Rectal smooth muscle tissue (tissue), 1 donor: ENCODE measurements around the gene BCO1.

Source experiments
- H3K27ac ChIP-seq: one replicate; pipeline ENCODE4 v1.7.0; 2013; ENCODE audit warnings: low read depth, low read length, inconsistent platforms
- H3K27me3 ChIP-seq: one replicate; pipeline ENCODE4 v1.7.0; 2013; ENCODE audit warnings: low read length; ENCODE audit not compliant: control insufficient read depth, insufficient read depth
- H3K36me3 ChIP-seq: one replicate; pipeline ENCODE4 v1.7.0; 2013; ENCODE audit warnings: low read length; ENCODE audit not compliant: control insufficient read depth, insufficient read depth
- H3K4me1 ChIP-seq: one replicate; pipeline ENCODE4 v1.7.0; 2013; ENCODE audit warnings: low read length; ENCODE audit not compliant: control insufficient read depth, insufficient read depth
- H3K4me3 ChIP-seq: one replicate; pipeline ENCODE4 v1.7.0; 2013; ENCODE audit warnings: low read length
- H3K9ac ChIP-seq: one replicate; pipeline ENCODE4 v1.7.0; 2013; ENCODE audit warnings: low read length

Gene BCO1

DNA sequence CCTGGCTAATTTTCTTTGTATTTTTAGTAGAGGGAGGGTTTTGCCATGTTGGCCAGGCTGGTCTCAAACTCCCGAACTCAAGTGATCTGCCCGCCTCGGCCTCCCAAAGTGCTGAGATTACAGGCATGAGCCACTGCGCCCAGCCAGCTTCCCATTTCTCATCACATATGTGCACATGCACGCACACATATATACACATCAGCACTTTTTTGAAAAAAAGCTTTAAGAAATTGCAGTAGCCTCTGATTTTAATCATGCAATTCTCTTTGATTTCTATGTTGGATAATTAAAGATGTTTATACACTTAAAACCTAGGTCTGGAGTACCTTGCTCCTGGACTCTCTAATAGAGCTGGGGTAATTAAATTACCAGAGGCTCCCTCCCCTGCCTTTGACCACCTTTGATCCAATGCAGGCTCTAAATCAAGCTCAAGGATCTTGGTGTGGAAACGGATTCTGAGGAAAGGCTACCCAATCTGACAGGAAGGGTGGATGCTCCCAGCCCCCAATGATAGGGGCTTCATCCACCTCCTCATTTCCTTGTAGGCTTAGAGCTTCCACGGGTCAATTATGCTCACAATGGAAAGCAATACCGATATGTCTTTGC lies 46.6 kb downstream of the BCO1 start:
- no peak overlapping the region for H3K9ac ChIP-seq
- H3K27ac ChIP-seq, result no peak overlapping the region
- no peaks in the 10 kb centered on the region for H3K27me3 ChIP-seq
- H3K4me3 ChIP-seq, result no peak overlapping the region
- no peaks in the 10 kb centered on the region for H3K36me3 ChIP-seq
- H3K4me1 ChIP-seq, result no peaks in the 10 kb centered on the region

DNA sequence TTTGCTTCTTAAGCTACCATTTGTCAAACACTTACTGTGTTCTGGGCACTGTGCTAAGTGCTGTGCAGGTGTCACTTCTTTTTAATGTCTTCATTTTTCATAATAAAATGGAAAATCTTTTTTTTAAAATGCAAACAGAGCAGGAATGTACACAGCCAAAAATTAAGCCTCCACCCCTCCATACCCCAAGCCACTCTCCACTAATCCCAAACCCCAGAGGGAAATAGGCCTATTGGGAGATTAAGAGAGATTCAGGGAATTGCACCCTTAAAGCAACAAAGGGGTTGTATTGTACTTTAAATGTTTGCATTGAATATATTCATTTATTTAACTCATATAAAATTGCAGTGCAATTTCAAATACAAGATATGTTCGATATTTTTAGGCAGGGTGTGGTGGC lies 47.7 kb downstream of the BCO1 start:
- Histone ChIP-seq H3K4me1 (no peaks in the 10 kb centered on the region), H3K9ac (no peak overlapping the region), H3K27ac (no peak overlapping the region), H3K4me3 (no peak overlapping the region), H3K36me3 (no peaks in the 10 kb centered on the region), H3K27me3 (no peaks in the 10 kb centered on the region)

DNA sequence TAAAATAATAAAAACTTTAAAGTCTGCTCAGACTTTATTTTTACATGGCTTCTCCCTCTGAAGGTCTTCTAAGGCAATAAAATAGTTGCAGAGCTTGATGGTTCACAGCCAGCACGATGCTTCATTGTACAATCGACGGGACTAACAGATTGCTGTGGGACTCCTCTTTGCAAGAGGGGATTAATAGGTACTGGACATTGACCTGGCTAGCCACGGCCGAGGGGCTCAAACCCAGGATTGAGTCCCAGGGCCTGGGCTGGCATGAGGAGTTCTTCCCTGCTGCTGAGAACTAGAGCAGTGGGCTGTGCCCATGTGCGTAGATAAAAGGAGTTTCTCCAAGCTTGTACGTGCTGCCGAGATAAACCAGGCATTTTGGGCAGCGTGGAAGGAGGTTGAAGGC lies 52.6 kb downstream of the BCO1 start:
- no peak overlapping the region for H3K27ac ChIP-seq
- no peak overlapping the region for H3K4me3 ChIP-seq
- H3K4me1 ChIP-seq, result no peaks in the 10 kb centered on the region
- no peak overlapping the region for H3K9ac ChIP-seq
- H3K36me3 ChIP-seq, result no peaks in the 10 kb centered on the region
- H3K27me3 ChIP-seq, result no peaks in the 10 kb centered on the region

DNA sequence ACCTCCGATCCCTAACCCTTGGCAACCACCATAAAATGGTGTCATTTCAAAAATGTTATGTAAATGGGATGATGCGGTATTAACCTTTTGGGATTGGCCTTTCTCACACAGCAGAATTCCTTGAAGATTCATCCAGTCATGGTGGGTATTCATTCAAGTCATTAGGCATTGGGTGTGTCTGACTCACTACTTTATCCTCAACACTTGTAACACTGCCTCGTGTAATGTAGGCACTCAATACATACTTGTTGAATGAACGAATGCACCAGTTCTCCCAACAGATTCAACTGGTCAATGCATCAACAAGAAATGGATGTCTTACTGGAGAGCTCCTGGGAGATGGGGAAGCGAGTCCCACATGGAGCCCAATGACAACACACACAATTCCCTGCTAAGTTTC lies 54.4 kb downstream of the BCO1 start:
- Histone ChIP-seq H3K27ac (no peak overlapping the region), H3K9ac (no peak overlapping the region), H3K4me3 (no peak overlapping the region), H3K27me3 (no peaks in the 10 kb centered on the region), H3K4me1 (no peaks in the 10 kb centered on the region), H3K36me3 (no peaks in the 10 kb centered on the region)

DNA sequence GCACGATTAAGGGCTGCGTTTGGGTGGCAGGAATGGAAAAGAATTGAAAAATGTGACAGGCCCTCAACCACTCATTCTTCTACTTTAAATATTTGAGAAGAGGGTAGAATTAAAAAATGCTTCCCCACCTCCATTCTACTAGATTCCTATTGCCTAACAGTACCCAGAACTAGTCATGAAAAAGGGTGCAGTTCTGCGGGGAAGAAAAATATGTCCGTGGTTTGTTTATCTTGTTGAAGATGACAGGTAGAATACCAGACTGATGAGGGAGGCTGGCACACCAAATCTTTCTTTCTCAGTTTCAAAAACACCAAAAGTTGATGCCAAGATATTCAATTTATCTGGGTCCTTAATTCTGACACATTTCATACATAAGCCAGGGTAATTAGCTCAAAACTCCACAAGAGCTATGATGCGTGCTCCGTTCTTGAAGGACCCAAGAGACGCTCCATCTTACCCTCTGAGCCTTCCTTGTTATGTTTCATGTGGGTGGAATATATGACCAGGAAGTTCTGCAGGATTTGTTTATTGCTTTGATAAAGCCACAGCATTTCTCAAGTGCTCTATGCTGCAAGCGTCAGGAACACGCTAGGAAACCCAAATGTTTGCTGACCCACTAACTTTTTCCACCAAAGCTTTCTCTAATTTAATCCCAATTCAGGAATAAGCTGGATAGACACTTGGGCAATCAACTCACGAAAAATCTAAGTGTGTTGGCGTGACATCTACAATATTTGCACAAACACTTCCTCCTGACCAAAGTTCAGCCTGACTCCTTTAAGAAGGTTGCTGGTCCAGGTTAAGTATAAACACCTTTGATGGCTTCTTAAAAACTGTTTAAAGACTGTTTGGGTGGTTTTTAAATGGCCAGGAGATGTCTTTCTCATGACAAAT lies 55.7 kb downstream of the BCO1 start:
- no peak overlapping the region for H3K27ac ChIP-seq

DNA sequence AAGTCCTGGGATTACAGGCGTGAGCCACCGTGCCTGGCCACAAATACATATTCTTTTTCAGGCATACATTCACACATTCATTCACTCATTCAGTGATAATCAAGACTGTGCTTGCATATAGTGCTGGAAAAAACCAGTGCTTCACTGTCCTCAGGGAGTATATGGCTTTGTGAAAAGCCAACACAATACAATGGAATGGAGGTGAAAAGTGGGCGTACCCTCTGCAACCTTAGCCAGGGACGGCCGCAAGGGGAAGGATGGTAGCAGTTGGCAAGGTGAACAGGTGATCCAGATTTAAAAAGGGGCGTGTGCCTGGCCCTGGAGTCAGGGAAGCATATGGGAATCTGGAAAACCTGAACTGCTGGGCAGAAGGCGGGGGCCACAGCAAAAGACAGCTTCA lies 58.1 kb downstream of the BCO1 start:
- Histone ChIP-seq H3K36me3 (no peaks in the 10 kb centered on the region), H3K4me1 (no peaks in the 10 kb centered on the region), H3K9ac (no peak overlapping the region), H3K27ac (no peak overlapping the region), H3K4me3 (no peak overlapping the region), H3K27me3 (no peaks in the 10 kb centered on the region)

More for the DNA sequence above, 55.7 kb downstream of the BCO1 start:
- H3K36me3 ChIP-seq, result no peaks in the 10 kb centered on the region
- H3K9ac ChIP-seq, result no peak overlapping the region
- H3K4me3 ChIP-seq, result no peak overlapping the region
- H3K4me1 ChIP-seq, result no peaks in the 10 kb centered on the region
- H3K27me3 ChIP-seq, result no peaks in the 10 kb centered on the region

DNA sequence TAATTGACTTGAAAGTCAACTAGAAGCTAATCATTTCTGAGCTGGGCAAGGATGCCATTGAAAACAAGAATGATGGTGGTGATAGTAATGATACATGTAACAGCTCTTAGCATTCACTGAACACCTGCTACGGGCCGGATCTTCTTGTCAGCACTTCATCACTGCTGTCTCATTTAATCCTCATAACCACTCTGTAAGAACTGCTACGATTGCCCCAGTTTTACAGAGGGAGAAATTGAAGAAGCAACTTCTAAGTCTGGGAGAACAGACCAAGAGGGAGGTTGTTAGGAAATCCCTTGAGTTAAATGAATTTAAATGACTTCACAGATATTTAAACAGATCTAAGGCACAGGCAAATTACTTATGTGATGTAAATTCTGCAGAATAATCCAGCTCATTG lies 69.3 kb downstream of the BCO1 start:
- H3K27me3 ChIP-seq, result no peaks in the 10 kb centered on the region
- H3K27ac ChIP-seq, result no peak overlapping the region

DNA sequence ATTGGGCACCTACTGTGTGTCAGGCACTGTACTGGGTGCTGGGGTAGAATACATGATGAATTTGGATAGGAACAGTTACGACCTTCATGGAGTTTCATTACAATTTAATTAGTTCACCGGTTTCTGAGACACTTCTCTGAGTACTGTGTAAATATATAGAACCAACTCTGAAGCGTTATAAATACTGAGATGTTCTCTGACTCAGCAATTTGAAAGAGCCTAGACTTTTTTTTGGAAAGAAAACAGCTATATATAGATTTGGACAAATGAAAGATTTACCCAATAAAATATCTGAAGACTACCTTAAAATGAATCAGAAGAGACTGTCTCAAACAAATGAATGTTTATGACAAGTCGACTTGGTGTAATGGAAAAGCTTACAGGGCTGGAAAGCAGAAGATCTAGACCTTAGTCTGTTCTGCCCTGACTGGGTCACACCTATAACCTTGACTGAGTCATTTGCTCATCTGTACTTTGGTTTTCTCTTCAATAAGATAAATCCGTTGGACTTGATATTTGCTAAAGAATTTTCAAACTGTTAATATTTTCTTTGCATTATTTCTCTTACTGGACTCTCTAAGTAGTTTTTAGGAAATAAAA lies 71.7 kb downstream of the BCO1 start:
- H3K36me3 ChIP-seq, result no peaks in the 10 kb centered on the region
- H3K4me3 ChIP-seq, result no peak overlapping the region
- no peak overlapping the region for H3K9ac ChIP-seq
- no peaks in the 10 kb centered on the region for H3K27me3 ChIP-seq
- H3K4me1 ChIP-seq, result peaks cover 6% of the 10 kb centered on the region
- no peak overlapping the region for H3K27ac ChIP-seq

More for the DNA sequence above, 69.3 kb downstream of the BCO1 start:
- Histone ChIP-seq H3K4me1 (no peaks in the 10 kb centered on the region), H3K4me3 (no peak overlapping the region), H3K9ac (no peak overlapping the region), H3K36me3 (no peaks in the 10 kb centered on the region)

DNA sequence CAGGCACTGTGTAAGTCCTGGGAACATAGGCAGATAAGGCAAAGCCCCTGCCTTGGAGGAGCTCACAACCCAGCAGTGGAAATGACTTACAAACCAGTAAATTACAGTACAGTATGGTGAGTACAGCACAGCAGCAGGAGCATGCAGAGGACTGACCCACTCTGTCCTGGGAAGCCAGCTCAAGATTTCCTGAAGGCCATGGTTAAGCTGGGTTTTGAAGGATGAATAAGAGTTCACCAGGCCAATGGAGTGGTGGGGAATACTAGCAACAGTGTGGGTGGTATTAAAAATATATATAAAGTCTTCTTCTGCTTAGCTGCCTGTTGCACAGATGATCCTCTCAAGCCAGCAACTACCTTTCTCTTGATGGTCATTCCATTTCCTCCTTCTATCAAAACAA lies 73.3 kb downstream of the BCO1 start:
- Histone ChIP-seq H3K36me3 (no peaks in the 10 kb centered on the region), H3K27ac (no peak overlapping the region), H3K4me3 (no peak overlapping the region), H3K4me1 (peaks cover 6% of the 10 kb centered on the region), H3K9ac (no peak overlapping the region), H3K27me3 (no peaks in the 10 kb centered on the region)

DNA sequence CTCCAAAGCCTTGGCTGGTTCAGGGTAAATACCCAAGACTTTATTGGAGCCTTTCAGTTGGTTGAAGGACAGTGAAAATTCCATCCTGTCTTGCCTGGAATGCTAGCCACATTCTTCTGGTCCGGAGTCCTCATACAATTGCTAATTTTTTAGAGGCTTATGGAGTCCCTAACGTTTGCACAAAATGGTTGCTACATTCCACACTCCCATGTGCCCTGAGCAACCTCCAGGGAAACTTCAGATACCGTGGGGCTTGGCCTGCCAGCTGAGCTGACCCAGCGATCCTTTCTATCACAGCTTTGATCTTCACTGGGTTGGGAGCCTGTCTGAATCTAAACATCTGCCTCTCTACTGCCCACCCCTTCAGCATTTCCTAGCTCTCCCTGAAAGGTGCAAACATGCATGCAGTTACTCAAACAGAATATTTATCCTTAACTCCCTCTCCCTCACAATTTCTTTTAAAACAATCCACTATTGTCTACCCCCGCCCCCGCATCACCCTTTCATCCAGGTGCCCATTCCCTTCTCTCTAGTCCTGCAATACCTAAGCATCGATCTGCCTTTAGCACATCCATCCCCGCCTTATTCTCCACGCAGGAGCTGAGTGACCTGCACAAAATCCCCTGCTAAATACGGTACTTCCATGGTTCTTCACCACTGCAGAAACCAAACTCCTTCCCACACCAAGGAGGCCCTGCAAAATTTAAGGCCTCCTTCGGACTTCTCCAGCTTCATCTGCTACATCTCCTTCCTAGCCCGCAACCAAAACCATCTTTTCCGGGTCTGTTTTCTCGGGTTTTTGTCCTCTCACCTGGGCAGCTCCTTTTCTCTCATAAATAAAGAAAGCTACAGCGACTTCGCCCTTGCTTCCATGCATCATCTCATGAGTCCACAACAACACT lies 75.5 kb downstream of the BCO1 start:
- H3K4me1 ChIP-seq, result peaks cover 10% of the 10 kb centered on the region
- peak overlapping the region; percentile 58 for H3K27ac ChIP-seq
- no peaks in the 10 kb centered on the region for H3K27me3 ChIP-seq
- peak overlapping the region; percentile 91 for H3K4me3 ChIP-seq
- H3K9ac ChIP-seq, result peak overlapping the region; percentile 59
- no peaks in the 10 kb centered on the region for H3K36me3 ChIP-seq

DNA sequence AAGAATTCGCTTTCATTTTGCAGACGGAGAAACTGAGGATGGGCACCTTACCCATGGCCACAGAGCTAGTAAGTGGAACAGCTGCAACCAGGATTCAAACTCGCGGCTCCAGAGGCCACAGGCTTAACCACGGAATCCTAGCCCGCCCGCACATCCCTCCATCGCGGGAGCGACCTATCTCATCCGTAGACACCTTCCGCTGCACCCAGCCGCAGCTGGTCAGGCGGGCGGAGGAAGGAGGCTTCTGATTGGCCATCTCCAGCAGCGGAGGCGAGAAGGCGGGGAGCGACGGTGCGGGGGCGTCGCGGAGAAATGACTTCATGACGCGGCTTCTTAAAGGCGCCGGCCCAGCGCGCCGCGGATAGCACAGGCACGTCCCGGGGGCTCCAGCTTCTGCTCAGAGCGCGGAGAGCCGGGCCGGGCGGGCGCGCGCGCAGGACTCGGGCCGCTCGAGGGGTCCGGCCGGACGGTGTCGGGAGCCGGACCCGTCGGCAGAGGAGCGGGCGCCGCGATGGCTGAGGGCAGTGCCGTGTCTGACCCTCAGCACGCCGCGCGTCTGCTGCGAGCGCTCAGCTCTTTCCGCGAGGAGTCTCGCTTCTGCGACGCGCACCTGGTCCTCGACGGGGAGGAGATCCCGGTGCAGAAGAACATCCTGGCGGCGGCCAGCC lies 76.2 kb downstream of the BCO1 start, which contains the start of gene GAN:
GAN (plus strand) TSS at position 360 of the 668 bp plus-strand sequence; CDS start at position 512, 152 bp downstream.
- Histone ChIP-seq H3K36me3 (no peaks in the 10 kb centered on the region), H3K27ac (peak within 1 kb of the TSS; percentile 89), H3K4me1 (peaks cover 17% of the 10 kb centered on the region), H3K27me3 (no peaks in the 10 kb centered on the region), H3K9ac (peak within 1 kb of the TSS; percentile 70), H3K4me3 (peak within 1 kb of the TSS; percentile 91)
